NCI-H146 treated with DMSO at 0.1 percent for 48 hours (cell line): ENCODE data around the gene MRPS12.

Source experiments
- DNase-seq: peaks from one replicate; lab custom pipeline; 2025; ENCODE audit not compliant: unreplicated experiment; lab: John Stamatoyannopoulos, UW

The MRPS12 gene

DNA sequence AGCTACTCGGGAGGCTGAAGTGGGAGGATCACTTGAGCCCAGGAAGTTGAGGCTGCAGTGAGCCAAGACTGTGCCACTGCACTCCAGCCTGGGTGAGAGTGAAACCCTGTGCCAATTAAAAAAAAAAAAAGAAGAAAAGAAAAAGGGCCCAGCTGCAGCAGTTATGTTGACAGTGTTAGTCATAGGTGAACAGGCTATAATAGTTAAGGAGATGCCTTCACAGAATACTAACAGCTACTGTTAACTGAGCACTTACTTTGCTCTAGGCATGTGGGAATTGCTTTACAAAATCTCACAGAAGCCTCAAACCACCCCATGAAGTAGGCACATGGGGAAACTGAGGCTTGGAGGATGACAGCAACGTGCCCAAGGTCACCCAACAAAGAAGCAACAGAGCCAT, 40.9 kb downstream of the MRPS12 start:
- no peak for DNase-seq

GRCh38 chr19:38974624-38975213, 44.0 kb downstream of the MRPS12 start:
- DNase-seq, result no peak

- peak; percentile 23 for DNase-seq
These were observed 44.6 kb downstream of the MRPS12 start, which contains the start of gene FBXO17 for GRCh38 chr19:38975214-38975860. TSS of gene FBXO17 (minus strand) at chr19:38975742. CDS start at chr19:38950319, 25,423 bp downstream.

DNA sequence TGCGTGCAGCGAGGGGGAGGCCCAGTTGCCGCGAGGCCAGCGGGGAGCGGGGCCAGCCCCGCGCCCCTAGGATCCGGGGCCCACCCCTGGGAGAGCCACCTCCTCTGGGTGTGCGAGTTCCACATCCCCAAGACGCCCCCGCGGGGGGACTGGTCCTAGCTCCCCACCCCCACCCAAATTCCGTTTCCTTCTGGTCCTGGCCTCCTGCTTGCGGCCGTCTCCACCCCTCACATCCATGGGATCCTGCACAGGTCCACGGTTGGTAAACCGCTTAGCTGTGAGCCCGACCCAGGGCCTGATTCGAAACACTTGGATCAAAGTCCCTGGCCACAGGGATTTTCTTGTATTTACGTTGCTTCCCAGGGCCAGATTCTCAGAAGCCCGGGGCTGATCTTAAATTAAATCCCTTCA, 45.1 kb downstream of the MRPS12 start:
- DNase-seq, result no peak

DNA sequence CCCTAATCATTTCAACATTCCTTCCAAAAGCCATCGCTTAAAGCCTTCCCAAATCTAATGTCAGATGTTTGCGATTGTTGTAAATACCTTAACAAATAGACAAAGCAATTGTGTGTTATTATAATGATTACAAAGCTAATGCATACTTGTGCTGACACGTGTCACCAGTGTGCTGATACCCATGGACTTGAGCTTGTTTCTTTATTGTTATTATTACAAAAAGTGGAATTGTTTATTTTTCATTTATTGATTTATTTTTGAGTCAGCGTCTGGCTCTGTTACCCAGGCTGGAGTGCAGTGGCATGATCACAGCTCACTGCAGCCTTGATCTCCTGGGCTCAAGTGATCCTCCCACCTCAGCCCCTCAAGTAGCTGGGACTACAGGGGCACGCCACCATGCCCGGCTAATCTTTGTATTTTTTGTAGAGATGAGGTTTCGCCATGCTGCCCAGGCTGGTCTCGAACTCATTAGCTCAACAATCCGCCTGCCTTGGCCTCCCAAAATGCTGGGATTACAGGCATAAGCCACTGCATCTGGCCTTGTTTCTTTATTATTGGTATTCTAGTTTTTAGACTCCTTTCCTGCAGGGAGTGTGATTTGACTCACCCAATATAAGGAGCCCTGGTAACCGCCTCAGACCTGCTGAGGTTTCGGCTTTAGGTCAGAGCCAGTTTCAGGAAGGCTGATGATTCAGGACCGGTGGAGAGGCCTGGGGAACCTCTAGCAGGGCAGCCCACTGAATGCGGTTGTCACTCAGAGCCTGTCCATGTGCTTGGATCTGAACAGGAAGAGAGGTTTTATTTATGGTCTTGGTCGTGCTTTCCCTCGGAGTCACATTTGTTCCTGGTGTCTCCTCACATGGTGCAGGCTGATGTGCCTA, 46.9 kb downstream of the MRPS12 start:
- no peak for DNase-seq

DNA sequence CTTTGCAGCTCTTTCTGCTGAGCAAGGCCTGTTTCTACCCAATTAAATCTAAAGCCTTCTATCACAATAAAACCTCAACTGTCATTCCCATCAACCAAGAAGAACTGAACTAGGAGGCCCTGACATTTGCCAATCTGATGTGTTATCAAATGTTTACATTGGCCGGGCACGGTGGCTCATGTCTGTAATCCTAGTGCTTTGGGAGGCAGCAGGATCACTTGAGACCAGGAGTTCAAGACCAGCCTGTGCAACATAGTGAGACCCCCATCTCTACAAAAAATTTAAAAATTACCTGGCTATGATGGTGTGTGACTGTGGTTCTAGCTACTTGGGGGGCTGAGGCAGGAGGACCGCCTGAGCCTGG, 47.6 kb downstream of the MRPS12 start:
- no peak for DNase-seq

- DNase-seq, result no peak
These were observed 49.1 kb downstream of the MRPS12 start for GRCh38 chr19:38979812-38980211.

GRCh38 chr19:38980583-38981374, 50.0 kb downstream of the MRPS12 start:
- no peak for DNase-seq
